Stimulated activated CD4-positive, alpha-beta T cell treated with anti-CD3 and anti-CD28 coated beads, Interleukin-12 subunit alpha, Interleukin-12 subunit beta, amount 100 ng/mL, for 48 hours (primary cell): Measurements from ENCODE around the gene MC5R.
"Not testable (repeated sequence)": the region's sequence is repeated elsewhere in the genome, so short reads cannot be mapped to it uniquely, and the experiment has no call there.

Source experiments
- DNase-seq, 3 donors: peaks; one replicate each; pipeline ENCODE4 v3.0.0-alpha.2; 2020; ENCODE audit warnings: low read depth in 2 of 3, low spot score in 1 of 3

MC5R gene

DNA sequence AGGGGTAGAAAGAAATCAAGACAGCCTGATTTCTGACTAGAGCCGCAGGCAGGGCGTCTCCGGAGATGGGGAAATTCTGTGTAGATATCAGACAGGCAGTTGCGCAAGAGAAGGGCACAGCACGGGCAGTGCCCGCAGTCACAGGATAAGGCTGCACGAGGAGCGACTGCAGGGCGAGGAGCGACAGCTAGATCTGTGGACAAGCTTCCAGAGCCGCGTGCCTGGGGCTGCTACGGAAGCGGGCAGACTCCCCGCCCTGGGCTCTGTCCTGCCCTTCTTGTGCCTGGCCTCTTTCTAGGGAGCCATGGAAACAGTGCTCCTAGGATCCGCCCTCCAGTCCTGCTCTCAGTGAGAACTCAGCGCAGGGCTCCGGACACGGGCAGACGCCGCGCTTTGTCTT, 12.6 kb downstream of the MC5R start:
- no peak for DNase-seq

- no peak for DNase-seq
These were observed 25.8 kb downstream of the MC5R start for GRCh38 chr18:13849791-13850190.

GRCh38 chr18:13862898-13863297, 38.9 kb downstream of the MC5R start:
- DNase-seq = not testable (repeated sequence)

- no peak for DNase-seq
These were observed 44.7 kb downstream of the MC5R start for GRCh38 chr18:13868501-13869271.

DNA sequence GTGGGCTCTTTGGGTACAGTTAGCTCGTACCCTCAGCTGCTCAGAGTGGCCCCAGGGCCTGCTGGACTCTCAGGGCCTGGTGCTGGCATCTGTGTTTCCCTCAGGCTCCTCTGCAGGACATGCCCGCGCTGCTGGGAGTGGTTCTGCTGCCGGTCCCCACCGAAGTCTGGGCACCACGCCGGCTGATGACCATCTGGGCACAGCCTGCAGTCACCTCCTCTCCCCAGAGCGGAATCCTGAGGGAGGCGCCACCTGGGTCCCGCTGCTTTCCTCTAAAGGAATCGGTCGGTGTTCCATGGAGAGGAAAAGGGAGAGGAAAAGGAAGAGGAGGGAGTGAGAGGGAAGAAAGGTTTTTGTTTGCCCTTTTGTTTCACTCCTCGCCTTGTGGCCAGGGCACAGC, 47.8 kb downstream of the MC5R start:
- DNase-seq = no peak

- DNase-seq = no peak
These were observed 48.4 kb downstream of the MC5R start for GRCh38 chr18:13872373-13872772.

- DNase-seq = no peak
These were observed 49.0 kb downstream of the MC5R start for GRCh38 chr18:13872932-13873331.

GRCh38 chr18:13874558-13874957, 50.6 kb downstream of the MC5R start:
- no peak for DNase-seq
